Vagina (tissue), 2 donors: ENCODE measurements around the gene TTLL5.

Source experiments
- POLR2A ChIP-seq, 2 donors: fragments of 450-650 bp; IDR thresholded peaks; one replicate each; pipeline ENCODE4 v1.6.1; 2017; ENCODE audit warnings: antibody characterized with exemption in 2 of 2, mild to moderate bottlenecking in 2 of 2, moderate library complexity in 2 of 2
- POLR2AphosphoS5 ChIP-seq, 2 donors: sonication (generic); formaldehyde crosslinking; IDR thresholded peaks; one replicate each; pipeline ENCODE4 v1.9.0; 2017; ENCODE audit warnings: antibody characterized with exemption in 2 of 2, mild to moderate bottlenecking in 2 of 2, low read depth in 1 of 2; ENCODE audit not compliant: insufficient read depth in 1 of 2
- TF ChIP-seq, protein P1 (sequence below), 3 experiments: fragments of 450-650 bp in 2 of 3; fragments of 200-600 bp in 1 of 3; sonication (generic) in 1 of 3; IDR thresholded peaks; one replicate each; pipeline ENCODE4 v1.5.1; 2017 to 2019; ENCODE audit warnings: antibody characterized with exemption in 3 of 3, mild to moderate bottlenecking in 2 of 3, moderate library complexity in 2 of 3

DNA sequence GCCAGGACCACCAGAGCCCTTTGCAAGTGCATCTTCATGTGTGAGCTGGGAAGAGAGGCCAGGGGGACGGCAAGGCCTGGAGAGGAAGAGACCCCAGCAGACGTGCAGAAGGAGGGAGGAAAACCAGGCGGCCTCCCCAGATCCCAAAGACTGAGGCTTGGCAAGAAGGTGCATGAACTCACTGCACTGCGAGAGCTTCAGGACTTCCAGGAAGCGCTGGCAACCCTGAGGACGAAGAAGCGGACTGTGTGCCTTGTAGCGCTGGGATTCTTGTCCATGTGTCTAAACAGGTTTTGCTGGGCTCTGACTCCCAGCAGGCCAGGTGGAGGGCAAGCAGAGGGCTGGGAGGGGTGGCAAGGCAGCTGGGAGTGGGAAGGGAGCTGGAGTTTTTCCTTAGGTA is 319.8 kb downstream of the TTLL5 start:
- TF ChIP-seq, protein P1, sequence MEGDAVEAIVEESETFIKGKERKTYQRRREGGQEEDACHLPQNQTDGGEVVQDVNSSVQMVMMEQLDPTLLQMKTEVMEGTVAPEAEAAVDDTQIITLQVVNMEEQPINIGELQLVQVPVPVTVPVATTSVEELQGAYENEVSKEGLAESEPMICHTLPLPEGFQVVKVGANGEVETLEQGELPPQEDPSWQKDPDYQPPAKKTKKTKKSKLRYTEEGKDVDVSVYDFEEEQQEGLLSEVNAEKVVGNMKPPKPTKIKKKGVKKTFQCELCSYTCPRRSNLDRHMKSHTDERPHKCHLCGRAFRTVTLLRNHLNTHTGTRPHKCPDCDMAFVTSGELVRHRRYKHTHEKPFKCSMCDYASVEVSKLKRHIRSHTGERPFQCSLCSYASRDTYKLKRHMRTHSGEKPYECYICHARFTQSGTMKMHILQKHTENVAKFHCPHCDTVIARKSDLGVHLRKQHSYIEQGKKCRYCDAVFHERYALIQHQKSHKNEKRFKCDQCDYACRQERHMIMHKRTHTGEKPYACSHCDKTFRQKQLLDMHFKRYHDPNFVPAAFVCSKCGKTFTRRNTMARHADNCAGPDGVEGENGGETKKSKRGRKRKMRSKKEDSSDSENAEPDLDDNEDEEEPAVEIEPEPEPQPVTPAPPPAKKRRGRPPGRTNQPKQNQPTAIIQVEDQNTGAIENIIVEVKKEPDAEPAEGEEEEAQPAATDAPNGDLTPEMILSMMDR (IDR thresholded peaks at IDR 0.05): no peak
- TF ChIP-seq POLR2AphosphoS5 (IDR thresholded peaks at IDR 0.05; ENCODE audit: insufficient read depth in 1 of 2, low read depth in 1 of 2) (no peak), POLR2A (IDR thresholded peaks at IDR 0.05) (no peak)
